NCI-H146 (cell line): ENCODE measurements around the gene OFD1.
A peak's percentile ranks its signal among the peaks of the same experiment; 100 is the strongest.
"Not testable (repeated sequence)": the region's sequence is repeated elsewhere in the genome, so short reads cannot be mapped to it uniquely, and the experiment has no call there.

Source experiments
- DNase-seq: peaks from one replicate; lab custom pipeline; 2025; lab: John Stamatoyannopoulos, UW

The OFD1 gene

DNA sequence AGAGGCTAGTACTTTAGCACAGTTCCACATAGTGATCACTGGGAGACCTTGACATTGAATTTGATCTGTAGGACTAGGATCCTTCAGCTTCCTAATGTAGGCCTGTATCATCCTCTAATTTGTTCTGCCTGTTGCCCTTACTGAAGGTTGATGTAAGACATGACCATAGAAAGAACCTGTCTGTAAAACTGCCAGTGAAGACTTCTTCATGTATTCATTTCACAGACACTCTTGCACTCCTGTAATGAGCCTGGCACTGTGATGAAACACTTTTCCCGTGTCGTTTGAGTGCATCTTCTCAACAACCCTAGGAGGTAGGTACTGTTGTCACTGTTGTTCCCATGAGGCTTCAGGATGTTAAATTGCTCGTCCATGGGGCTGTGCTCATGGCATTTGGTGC lies 31.0 kb upstream of the OFD1 start:
- no peak for DNase-seq

DNA sequence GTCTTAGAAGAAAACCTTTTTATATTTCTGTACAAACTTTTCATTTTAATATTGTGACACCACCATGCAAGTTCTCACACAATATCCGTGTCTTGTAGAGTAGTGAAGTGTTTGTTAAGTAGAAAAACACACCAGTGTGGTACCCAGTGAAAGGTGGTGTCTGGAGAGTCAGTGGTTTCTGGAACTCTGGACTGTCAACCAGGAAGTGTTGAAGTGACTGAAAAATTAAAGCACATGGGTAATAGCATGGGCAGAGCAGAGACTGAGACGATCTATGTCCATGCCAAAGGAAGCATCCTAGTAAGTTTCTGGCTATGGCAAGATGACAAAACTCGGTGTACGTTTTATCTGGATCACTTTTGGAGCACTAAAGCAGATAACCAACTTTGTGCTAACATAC lies 23.4 kb upstream of the OFD1 start:
- no peak for DNase-seq

DNA sequence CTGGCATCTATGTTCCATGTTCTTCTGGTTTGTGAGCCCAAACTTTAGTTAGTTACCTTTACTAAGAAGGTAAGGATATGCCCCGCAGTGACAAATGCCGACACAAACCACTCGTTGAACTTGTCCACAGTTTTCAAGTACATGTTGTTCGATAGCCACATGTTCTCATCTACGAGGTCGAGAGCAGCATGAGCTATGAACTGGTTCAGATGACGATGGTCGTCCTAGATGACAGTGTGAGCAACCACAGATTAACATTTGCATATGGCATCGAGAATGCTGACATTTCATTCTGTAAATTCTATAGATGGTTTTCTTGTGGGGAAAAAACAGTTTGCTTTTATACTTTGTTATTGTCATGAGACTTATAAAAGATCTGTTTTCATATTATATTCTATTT lies 18.1 kb upstream of the OFD1 start:
- DNase-seq, result no peak

DNA sequence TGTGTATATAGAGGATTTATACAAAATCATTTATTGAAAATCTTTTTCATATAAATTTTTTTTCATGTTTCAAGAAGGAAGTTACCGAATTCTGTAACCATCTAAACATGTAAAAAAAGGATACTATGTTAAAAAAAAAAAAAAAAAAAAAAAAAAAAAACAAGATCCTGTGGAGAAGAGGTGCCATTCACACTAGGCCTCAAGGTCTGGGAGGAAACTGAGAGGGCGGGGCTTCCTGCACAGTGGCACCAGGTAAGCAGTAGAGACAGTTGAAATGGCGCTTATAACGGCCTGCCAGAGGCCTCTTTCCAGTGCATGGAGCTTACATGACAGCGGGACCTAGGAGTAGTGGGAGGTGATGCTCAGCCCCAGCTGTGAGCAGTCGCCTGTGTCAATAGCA lies 17.6 kb upstream of the OFD1 start:
- DNase-seq, result no peak

DNA sequence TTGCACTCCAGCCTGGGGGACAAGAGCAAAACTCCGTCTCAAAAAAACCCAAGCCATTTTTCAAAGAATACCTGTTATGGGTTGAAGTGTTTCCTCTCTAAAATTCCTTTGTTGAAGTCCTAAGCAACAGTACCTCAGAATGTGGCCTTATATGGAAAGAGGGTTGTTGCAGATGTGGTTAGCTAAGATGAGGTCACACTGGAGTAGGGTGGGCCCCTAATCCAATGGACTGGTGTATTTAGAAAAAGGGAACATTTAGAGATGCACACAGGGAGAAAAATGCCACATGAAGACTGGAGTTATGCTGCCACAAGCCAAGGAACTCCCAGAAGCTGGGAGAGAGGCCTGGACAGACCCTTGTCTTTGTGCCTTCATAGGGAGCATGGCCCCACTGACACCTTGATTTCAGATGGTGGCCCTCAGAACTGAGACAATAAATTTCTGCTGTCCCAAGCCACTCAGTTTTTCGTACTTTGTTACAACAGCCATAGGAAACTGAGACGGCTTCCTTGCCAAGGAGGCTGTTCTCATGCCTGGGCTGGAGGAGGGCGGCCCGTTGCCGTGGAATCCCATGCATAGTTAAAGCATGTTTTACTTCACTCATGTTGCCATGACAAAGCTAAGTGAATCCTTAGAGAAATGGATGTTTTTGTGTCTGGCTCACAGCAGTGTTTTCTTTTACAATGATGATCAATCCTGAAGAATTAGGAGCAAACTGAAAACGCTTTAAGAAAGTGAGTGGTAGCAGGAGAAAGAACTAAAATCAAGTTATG lies 16.7 kb upstream of the OFD1 start:
- DNase-seq, result no peak

DNA sequence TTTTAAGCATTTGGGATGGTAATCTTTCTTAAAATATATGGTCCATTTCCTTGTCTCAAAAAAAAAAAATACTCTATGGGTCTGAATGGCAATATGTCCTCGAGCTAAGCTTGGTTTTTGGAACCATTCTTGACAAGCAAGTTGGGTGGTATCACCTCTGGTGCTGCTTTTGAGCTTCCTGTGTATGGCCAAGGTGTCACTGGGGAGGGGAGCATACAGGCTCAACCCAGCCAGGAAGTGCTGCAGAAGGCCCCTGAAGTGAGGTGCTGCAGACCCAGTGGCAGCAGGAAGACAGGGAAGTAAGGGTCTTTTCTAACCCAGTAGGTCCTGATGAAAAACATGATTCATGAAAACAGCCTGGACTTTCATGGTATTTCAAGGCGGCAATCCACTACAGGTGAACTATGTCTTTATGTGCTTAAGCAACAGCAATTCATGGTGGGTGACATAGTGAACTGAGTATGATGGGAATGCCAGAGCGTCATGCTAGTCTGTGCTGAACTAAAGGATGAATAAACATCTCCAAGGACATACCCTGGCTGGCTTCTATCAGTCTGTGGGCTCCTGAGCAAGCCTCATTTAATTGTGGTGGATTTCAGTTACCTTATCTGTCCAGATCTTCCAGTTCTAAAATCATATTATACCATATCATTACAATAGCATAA lies 15.2 kb upstream of the OFD1 start:
- no peak for DNase-seq

DNA sequence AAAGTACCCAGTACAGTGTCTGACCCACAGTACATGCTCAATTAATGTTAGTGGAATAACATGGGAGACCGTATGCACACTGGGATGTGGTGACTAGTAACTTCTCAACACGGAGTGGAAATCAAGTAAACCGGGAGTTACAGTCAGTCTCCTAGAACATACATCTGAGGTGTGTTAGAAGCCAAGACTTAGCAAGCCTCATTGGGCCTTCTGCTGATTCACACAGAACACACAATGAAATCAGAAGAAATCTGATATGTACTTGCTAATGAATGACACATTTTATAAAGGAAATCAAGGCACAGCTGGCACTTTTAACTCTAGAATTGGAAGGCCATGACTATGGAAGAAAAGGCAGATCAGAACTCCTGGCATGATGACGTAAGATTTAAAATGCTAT lies 13.2 kb upstream of the OFD1 start:
- DNase-seq, result no peak

DNA sequence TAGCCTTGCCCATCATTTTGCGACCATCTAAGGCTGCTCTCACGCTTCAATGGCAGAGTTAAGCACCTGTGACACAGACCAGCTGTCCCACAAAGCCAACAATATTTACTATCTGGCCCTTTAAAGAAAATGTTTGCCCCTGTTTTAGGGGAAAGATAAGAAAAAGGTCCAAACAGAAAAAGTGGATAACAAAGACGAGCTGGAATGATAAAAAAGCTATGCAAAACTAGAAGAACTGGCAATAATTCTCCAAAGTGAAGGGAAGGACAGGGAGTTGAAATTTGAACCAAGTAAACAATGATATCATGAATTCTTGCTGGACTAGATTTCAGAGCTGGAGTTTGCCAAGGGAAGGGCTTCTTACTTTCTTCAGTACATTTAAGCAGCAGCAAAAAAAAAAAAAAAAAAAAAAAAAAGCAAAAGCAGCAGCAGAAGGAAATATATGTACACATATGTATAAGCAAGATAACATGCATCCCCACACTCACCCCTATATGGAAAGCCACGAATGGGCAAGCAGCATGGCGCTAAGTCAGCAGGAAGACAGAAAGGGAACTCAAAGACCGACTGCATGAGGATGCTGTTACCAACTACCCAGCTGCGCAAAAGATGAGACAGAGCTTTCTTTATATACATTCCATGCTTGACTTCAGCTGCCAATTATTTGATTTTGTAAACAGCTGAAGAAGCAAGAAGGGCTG lies 12.6 kb upstream of the OFD1 start:
- DNase-seq, result no peak

DNA sequence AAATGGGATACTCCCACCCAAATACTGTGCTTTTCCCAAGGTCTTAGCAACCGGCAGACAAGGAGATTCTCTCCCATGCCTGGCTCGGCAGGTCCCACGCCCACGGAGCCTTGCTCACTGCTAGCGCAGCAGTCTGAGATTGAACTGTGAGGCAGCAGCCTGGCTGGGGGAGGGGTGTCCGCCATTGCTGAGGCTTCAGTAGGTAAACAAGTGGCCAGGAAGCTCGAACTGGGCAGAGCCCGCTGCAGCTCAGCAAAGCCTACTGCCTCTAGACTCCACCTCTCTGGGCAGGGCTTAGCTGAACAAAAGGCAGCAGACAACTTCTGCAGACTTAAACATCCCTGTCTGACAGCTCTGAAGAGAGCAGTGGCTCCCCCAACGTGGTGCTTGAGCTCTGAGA lies 9.7 kb upstream of the OFD1 start:
- DNase-seq, result not testable (repeated sequence)

DNA sequence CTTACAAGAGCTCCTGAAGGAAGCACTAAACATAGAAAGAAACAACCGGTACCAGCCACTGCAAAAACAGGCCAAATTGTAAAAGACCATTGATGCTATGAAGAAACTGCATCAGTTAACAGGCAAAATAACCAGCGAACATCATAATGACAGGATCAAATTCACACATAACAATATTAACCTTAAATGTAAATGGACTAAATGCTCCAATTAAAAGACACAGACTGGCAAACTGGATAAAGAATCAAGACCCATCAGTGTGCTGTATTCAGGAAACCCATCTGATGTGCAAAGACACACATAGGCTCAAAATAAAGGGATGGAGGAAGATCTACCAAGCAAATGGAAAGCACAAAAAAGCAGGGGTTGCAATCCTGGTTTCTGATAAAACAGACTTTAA lies 8.0 kb upstream of the OFD1 start:
- not testable (repeated sequence) for DNase-seq

DNA sequence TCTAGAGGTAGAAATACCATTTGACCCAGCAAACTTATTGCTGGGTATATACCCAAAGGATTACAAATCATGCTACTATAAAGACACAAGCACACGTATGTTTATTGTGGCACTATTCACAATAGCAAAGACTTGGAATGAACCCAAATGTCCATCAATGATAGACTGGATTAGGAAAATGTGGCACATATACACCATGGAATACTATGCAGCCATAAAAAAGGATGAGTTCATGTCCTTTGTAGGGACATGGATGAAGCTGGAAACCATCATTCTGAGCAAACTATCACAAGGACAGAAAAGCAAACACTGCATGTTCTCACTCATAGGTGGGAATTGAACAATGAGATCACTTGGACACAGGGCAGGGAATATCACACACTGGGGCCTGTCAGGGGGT lies 4.0 kb upstream of the OFD1 start:
- DNase-seq, result not testable (repeated sequence)

DNA sequence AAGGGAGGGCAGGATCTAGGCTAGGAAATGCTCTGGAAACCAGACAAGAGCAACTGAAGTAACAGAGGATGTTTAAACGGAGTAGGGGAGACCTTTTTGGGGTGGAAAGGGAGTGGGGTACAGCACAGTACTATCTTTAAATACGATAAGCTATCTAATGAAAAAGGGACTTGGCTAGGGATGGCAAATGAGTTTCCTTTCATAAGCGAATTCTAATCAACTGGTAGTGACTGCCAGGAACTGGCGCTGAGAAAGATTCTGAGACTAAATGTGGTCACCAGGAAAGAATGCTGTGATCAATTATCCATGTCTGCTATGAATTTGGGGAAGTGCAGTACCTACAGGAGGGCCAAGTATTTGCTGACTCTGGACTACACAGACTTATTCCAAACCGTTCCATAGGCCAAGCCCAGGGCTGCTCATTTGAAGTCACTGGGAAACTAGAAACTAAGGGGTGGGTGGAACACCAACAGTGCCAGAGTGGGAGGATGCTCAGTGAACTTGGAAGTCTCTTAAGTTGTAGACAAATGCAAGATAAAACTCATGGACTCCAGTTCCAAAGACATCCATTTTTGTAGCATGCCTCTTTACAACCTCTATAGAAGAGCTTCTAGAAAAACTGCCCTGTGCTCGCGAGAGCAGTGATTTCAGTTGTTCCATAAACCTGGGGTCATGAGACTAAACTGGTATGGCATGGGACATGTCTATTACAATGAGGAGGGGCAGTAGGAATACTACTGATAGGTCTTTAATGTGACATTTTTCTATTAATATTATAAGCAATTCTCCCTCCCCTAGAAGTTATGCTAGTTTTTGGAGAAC lies 2.1 kb upstream of the OFD1 start:
- no peak for DNase-seq

DNA sequence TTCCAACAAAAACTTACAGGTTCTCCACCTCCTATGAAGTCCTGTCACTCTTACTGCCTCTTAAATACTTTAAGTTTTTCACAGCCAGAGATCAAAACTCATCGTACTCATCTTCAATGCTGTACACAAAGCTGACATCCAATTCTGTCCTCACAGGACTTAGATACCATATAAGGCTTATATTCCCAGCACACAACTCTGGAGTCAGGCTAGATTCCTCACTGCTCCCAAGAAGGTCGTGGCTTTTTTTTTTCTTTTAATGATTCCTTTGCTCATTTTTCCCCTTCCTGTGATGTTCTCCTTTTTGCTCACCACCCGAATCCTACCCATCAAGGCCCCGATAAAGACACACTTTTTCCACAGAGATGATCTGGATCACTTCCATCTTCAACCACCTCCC lies 1.0 kb upstream of the OFD1 start:
- DNase-seq, result no peak

DNA sequence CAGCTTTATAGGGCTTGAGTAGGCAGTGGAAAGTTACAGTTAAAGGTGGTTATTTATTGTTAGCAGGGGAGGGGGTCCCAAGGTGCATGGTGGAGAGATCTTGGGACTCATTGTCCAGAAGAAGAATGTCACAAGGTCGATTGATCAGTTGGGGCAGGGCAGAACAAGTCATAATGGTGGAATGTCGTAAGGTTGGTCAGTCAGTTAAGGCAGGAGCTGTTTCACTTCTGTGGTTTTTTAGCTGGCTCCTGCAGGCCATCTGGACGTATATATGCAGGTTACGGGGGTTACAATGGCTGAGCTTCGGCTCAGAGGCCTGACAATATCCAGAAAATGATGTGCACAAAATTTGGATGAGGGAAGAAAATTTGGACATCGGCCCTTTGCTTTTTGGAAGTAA lies 7.1 kb downstream of the OFD1 start:
- no peak for DNase-seq

DNA sequence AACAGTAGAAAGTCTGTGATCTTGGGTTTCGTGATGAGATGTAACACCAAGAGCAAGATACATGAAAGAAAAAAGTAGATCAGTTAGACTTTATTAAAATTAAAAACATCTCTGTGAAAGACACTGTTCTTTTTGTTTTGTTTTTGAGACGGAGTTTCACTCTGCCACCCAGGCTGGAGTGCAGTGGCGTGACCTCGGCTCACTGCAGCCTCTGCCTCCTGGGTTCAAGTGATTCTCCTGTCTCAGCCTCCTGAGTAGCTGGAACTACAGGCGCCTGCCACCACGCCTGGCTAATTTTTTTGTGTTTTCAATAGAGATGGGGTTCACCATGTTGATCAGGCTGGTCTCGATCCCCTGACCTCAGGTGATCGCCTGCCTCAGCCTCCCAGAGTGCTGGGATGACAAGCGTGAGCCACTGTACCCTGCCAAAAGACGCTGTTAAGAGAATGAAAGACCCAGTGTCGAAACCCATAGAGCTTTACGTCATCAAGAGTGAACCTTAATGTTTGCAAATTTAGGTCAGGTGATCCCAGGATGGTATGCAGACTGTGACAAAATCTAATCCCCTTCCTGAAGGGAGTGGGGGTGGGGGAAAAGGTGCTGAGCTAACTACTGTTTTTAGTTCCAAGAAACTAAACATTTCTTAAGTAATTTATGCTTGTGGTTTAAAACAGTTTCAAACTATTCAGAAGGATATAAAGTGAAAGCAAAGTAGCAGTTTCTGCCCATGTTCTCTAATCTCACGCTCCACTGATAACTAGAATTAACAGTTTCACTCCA lies 8.0 kb downstream of the OFD1 start:
- DNase-seq, result no peak

DNA sequence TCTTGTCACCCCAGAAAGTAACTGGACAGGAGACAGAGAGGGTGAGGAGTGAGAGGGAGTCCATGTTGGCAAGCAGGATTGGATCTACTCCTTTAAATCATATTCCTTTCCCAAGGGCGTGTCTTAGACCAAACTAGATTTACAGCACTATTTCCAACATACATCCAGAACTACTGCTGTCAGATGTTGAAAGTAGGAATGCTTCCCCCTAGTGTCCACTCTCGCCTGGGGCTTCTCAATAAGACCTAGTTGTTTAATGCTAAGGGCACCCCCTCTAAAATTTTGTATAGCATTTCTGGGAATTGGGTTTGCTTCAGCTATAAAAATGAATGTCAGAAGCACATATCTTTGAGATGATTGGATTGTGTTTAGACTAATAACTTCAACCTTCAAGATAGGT lies 13.3 kb downstream of the OFD1 start:
- DNase-seq, result no peak

DNA sequence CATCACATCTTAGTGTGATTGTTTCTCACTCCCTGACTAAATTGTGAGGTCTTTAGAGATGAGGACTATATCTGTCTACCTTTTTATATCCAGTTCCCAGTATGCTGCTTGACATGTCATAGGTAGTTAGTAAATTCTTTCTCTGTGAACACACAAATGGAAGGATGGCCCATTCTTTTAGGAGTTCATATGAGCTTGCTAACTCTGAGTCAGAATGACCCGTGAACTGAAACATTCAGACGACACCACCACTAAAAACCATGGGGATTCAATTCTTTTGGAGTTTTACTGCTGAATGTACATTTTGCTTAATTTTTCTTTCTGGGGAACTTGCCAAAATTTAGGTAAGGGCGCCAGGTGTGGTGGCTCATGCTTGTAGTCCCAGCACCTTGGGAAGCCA lies 13.9 kb downstream of the OFD1 start:
- DNase-seq, result no peak

DNA sequence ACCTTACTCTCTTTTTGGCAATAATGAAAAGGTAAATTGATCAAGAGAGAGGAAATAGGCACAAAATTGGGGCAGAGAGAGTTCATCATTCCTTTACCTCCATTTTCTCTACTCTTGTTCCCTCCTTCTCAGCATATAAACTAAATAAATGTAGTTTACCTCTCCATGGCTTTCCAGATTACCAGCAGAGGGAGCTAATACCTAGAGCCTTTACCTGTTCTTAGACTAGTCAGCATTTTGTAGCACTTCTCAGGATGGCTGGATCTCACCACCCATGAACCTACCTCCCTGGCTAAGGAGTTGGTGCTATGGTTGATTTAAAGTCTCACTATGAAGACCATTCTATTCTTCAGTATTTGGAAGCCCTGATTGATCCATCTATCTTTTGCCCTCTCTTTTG lies 15.7 kb downstream of the OFD1 start:
- DNase-seq, result peak; percentile 36

DNA sequence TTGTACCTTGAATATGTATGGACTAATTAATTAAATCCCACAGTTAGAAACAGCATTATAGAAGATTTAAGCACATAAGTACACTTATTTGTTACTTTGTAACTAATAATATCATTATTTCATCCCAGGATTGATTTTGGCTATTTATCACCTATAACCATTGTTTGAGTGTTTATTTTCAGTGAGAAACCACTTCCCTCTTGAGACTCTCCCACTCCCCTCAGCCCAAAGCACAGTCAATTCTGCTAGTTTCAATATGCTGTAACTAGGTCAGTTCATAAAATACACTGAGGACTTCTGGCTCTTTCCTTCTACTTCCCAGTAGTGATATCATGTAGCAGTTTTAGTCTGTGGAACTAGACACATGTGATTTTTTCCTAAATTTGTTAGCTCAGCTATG lies 16.3 kb downstream of the OFD1 start:
- no peak for DNase-seq

DNA sequence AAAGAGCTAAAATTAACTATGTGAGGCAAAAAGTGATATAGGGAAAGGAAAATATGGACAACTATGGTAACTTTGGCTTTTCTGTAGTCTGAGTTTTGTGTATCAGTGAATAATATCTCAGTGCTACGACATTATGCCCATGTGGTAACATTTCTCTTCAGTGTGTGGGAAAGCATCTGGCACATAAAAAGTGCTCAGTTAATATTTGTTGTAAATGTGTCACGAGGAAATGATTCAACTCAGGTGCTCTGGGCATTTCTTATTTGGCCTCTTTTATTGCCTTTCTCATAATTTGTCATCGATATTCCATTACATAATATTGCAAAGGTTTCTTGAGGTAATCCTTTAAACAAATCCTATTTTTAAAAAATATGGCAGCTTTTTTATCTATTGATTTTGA lies 17.6 kb downstream of the OFD1 start:
- no peak for DNase-seq

DNA sequence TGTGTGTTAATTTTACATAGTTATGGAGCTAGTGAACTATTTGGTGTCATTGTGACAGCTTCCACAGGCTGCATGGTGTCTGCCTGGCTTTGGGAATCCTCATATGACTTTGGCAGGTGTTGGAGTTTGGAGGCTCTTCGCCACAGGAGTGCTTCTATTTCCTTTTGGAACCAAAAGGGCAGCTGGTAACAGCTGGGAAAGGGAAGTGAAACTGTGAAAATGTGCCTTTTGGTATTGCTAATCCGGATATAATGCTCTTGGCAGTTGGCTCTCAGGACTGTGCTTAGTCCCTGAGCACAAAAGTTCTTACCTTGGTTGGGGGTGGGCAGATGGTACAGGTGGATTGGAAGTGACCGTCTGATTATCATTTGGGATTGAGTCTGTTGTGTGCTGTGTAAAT lies 18.1 kb downstream of the OFD1 start:
- DNase-seq, result no peak

DNA sequence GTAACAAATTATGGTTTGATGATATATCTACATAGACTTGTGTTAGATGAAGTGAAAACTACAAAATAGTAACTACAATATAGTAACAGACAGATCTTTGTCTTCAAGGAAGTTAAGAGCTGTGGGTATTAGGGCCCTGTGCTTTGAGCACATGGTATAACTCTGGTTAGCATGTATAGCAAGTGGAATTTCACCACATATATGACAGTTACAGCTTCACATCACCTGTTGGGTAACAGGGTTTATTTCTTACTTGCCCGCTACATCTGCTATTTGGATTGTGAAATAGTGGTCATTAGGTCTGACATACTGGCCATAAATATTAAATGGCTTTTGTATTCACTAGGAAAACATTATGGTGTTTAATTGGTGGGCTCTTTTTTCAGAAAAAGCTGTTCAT lies 20.2 kb downstream of the OFD1 start:
- DNase-seq, result no peak
